ENCODE measurements around the gene TMEM120B.

The TMEM120B gene

DNA sequence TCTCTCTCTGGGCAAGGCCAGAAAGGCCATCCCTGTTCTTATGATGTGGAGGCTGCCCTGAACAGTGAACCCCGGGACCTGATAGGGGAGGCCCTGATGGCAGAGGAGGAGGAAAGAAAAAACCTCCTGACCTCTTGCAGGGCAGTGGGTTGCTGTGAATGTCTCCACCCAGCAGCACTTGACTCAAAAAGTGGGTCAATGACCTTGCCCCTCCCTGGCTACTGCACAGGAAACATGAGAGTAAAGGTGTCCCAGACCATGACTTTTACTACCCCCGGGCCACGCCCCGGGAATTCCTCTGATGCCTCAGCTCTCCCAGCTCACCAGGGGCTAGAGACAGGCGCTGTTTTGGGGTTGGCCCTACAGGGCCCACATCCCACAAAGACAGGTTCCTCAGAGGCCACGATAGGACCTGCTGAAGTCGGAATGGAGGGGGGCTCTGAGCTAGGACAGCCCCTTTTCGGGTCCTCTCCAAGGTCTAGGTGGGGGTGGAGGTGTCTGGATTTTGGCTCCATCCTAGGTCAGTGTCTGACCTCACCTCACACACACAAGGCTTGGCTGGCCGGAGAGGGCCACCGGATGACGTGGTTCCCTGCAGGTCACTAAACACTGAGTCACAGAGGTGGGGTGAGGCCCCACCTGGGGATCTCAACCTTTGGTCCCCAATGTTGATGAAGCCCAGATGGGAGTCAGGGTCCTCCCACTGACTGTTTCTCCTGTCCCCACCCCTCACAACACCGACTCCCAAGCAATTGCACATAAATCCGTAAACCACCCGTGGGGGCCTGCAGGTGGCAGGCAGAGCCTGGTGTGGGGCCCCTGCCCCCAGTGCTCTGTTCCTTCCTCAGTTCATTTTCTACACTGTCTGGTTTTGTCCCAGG is 79.4 kb downstream of the TMEM120B start:
- no peak for DNase-seq (ENCODE audit: low read depth in 2 of 2)

DNA sequence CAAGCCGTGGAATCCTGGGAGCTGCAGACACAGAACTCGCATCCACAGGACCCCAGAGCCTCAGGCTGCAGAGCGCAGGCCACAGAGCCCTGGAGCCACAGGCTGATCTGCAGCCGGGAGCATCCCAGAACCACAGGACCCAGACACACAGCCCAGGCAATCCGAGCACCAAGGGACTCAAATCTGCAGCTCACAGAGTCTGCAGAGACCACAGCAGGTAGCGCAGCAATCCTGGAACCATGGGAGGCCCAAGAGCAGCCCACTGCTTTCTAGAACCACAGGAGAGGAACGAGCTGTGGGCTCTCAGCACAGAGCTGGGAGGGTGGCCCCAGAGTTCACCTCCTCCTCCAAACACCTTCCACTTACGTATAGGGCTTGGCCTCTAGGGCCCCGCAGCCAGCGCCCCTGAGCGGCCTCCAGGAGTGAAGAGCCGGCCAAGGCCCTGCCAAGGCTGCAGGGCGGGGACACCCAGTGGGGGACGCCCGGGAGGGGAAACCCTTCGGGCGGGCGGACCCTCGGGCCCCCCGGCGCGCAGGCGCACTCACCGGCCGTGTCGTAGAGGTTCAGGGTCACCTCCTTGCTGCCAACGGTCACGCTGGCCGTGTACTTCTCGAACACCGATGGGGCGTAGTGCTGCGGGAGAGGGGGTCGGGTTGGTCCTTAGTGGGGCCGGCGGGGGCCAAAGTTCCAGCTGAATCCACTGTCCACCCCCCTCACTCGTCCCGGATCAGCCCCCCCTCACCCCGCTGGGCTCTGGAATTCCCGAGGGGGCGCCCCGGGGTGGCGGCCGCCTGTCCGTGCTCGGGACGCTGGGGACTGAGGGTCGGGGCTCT is 80.3 kb downstream of the TMEM120B start:
- DNase-seq (ENCODE audit: low read depth in 2 of 2), result peak in 1 of 2 donors; percentile 52

DNA sequence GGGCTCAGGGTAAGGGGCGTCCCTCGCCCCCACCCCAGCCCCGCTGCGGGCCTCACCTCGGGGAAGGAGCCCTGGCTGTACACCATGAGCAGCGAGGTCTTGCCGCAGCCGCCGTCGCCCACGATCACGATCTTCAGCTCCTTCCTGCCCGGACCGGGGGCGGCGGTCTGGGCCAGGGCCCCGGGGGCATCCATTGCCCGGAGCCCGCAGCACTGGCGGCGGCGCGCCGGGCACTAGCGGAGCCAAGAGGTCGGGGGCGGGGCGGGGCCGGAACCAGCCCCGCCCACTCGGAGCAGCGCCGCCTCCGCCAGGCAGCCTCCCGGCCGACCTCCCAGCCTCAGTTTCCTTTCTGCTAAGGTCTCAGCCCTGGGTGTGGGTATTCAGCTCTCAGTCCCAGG is 80.9 kb downstream of the TMEM120B start, which contains the start of gene RHOF:
TSS of gene RHOF (minus strand) at position 249 of the 398 bp plus-strand sequence. CDS start at position 194, 55 bp downstream.
- DNase-seq (ENCODE audit: low read depth in 2 of 2), result peak; percentile 61 to 70

DNA sequence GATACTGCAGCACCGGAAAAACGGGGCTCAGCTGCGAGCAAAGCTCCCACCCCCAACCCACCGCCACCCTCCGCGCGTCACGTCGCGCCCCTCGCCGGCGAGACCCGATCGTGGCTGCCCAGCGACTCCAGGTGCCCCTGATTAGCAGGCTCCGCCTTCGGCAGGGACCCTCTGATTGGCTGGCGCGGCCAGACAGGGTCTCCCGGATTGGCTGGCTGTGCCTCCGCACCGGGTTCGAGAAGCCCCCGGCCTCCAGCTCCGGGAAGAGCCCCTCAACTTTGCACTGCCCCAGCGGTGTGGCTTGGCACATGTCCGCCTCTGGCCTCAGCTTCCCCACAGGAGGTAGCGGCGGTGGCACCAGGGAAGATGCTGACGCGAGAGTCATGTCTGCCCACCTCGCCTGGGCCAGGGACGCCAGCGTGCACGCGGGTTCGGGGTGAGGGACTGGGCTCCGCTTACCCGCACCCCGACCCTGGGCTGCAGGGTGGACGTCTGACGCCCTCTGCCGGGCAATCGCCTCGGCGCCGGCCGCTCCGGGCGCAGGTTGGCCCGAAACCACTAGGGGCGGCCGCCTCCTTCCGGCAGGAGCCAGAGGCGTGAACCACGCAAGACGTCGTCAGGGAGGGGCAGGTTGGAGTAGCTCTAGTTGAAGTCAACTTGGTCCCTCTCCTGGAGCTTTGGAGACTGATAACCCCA is 81.4 kb downstream of the TMEM120B start:
- DNase-seq (ENCODE audit: low read depth in 2 of 2), result peak; percentile 92 to 94

DNA sequence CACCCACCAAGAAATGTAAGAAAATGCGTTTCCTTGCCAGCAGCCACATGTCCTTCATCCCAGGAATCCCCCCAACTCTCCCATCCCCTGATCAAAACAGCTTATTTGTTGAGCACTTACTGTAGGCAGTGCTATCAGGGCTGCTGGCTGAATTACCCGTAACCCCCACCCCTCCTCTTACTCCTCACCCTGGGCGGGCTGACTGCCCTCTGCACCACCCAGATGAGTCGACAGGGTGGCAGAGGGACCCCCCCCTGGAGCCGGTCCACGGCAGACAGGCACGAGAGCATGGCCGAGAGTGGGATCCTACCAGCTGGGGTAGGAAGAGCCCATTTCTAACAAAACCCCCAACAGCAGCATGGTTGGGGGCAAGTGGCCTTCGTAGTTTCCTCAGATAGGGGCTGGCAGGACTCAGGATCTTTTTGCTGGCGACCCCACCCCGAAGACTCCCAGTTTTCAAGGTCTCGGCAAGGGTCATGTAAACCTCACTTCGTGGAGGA is 82.0 kb downstream of the TMEM120B start:
- DNase-seq (ENCODE audit: low read depth in 2 of 2), result no peak

DNA sequence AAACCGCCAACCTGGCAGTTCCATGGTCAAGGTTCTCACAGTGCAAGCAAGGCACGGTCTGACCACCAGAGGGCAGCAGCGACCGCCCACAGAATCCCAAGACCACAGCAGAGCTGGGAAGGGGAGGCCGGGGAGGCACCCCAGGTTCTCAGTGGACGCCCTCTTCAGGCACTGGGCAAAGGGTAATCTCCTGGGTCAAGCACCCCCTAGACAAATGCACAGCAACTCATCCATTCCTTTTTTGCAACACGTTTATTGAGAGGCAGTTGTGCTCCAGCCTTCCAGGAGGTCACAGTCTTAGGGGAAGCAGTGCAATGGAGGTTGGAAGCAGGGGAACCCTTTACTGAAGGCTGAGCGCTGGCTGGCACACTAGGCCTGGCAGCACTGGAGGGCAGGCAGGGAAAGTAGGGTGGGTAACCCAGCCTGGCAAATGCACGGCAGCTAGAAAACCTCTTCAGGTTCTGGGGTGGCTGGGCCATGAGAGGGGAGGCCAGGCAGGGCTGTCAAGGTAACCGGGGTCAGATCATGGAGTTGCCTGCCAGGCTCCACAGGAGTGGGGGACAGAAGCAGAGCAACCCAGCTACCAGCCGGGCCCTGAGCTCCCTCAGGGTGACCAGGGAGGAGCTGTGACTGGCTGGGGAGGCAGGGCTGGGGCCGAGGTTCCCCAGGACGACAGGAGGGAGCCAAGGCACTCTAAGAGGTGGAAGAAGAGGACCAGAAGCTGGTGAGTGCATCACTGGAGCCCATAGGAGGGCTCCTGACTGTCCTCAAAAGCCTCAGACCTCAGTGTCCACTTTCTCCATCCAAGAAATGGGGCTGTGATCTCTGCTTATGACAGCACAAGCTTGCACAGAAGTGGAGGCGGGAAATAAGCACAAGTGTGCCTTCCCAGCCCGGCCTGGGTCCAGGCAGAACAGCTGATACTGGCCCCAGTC is 82.7 kb downstream of the TMEM120B start:
- peak; percentile 78 to 85 for DNase-seq (ENCODE audit: low read depth in 2 of 2)

DNA sequence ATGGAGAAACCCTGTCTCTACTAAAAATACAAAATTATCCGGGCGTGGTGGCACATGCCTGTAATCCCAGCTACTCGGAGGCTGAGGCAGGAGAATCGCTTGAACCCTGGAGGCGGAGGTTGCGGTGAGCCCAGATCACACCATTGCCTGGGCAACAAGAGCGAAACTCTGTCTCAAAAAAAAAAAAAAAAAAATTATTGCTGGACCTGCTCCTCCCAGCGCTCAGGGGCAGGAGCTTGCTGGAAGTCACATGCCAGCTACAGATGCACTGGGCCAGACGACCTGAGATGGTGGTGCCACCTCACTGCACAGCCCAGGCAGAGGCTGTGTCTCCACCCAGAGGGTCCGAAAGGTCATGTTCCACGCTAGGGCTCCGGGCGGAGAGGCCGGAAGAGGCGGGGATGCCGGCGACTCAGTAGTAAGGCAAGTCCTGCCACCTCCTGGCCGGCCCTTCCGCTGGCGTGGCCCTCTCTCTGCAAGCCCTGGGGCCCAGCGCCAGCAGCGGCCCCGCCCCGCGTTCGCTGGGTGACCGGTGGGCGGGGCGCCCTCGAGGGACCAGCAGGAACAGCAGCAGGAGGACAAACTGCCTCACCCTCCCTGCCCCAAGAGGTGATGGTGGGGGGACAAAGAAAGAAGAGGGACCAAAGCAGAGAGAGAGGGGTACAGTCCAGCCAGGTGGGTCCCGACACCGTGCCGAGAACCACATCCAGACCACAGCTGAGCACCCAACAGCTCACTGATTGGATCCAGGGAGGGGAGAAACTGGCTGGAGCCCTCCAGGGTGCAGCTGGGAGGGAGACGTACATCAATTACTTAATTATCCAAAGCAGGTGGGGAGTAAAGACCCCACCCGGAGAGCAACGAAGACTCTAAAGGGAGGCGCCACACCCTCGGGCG is 84.6 kb downstream of the TMEM120B start:
- DNase-seq (ENCODE audit: low read depth in 2 of 2), result no peak

DNA sequence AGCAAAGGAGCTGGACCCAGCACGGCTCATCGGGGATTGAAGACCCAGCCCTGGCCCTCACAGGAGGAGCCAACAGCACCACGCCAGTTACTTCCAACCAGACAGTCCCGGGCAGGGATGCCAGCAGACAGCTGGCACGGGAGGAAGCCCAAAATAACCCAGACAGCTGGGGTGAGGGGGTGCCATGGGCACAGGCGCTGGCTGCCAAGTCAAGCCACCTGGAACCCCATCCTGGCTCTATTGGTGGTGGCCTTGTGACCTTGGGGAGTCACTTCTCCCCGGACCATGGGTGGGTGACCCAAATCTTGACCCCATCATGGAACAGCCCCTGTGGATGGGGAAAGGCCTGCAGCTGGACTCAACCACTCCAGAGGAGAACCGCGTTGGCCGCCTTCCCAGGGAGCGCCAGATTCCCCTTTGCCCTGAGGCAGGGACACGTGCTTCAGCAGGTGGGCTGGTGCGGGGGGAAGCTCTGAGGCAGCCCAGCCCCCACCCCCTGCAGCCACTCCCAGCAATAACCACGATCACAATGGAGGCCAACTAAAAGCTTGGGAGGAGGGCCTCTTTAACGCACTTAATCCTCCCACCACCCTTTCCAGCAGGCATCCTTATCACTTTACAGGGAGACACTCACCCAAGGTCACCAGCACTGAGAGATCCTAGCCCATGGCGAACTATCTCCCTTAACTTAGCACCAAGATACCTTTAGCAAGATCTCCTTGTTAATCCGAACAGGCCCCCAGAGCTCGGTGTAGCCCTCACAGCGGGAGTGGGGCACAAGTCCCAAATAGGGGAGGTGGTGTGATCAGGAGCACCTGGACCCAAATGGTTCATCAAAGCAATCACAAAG is 85.6 kb downstream of the TMEM120B start:
- no peak for DNase-seq (ENCODE audit: low read depth in 2 of 2)

DNA sequence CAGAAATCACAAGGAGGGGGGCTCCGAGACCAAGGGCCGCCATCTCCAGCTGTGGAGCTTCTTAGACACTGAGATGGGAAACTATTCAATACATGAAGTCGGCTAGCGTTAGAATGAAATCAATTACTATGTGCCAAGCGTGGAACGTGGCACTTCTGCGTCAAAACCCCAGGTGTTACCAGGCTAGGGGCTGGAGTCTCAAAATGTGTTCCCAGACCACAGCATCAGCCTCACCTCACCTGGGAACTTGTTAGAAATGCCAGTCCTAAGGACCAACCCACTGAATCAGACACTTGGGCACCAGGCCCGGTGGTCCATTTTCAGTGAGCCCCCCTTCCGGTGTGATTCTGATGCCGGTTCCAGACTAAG is 86.2 kb downstream of the TMEM120B start:
- no peak for DNase-seq (ENCODE audit: low read depth in 2 of 2)

DNA sequence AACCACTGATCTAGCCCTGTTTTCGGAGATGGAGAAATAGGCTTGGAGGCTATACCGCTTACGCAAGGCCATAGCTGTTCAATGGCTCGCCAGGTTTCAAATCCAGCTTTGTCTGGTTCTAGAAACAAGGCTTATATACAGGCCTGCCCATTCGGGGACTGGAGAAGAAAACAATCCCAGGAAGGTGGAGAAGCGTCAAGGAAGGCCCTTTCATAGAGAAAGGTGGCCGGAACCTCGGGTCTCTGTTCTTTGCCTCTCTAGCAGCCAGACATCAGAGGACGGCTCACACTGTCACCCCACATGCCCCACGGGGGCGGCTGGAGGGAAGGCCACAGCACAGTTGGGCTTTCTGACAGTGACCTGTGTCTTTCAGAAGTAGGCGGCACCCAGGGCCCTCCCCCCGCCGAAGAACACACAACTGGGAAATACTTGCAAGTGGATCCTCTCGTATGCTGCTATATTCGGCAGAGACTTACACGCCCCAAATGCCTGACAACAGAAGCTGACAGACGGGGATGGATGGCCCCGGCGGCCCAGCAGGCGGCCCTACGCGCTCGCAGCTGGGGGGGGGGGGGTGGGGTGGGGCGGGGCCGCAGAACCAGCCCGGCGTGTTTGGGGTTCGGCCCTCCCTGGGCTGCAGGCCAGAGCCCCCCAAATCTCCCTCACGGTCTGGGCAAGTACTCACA is 86.7 kb downstream of the TMEM120B start:
- no peak for DNase-seq (ENCODE audit: low read depth in 2 of 2)

DNA sequence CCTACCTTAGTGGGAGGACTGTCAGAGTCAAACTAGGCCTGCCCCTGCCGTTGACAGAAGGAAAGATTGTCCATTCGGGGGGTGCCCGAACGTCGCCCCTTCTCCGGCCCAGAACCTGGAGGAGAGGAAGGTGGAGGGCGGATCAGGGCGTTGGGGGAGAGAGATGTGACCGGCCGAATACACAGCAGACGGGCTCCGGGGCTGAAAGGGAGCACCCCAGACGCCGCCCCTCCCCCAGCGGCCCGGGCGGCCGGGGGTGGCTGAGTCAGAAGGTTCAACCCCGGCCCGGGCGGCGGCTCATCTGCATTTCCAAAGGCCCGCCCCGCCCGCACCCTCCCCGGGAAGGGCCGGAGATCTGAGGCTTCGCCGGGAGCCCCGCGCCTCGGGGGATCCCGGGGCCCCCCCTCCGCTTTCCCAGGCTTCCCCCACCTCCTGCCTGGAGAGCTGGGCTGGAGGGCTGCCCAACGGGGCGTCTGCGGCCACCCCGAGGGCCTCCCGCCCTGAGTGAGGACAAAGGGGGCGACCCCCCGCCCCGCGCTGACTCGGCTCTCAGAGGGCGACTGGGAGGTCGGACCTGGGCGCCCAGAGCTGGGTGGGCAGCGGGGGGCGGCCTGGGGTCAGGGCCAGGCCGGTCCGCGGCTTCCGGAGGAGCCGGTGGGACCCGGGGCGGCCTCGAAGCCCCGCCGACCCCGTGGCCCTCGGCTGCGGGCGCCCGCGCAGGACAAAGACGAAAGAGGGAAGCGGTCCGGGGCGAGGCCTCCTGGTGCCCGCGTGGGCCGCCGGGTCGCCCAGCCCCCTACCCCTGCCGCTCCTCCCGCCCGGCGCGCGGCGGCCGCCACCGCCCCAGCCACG is 87.5 kb downstream of the TMEM120B start:
- peak; percentile 75 to 88 for DNase-seq (ENCODE audit: low read depth in 2 of 2)

DNA sequence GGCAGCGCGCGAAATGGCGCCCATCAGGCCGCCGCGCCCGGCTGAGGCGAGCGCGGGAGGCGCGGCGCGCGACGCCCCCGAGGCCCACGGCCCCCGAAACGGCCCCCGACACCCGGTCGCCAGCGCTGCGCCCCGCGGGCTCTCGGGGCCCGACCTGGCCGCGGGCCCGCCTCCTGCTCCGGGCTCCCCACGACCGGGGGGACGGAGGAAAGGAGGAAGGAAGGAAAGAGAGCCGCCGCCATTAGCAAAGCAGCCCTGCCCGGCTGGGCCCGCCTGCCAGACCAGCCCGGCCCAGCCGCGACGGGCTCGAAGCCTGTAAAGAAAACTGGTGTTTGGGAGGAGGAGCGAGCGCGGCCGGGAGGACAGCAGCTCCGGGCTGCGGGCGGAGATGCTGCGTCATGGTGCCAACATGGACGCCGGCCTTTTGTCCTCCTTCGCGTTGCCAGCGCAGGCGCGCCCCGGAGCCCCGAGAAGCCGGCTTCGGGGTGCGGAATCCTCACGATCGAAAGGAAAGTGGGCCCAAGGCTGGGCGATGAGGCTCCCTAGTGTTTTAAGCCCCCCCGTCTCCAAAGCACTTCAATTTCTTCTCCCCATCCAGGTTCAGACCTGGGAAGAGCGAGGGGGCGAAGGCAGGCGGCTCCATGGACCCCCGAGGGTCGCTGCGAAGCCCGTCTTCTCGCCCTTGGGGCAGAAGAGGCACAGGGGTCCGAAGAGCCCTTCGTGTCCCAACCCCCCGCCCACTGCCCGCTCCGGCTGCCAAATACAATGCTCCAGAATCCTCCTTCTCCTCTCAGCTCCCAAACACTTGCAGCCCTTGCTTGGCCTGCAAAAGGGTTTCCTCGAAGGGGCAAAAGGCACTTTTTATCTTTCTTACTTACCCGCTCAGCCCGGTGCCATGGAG is 88.4 kb downstream of the TMEM120B start:
- DNase-seq (ENCODE audit: low read depth in 2 of 2), result peak in 1 of 2 donors; percentile 60

DNA sequence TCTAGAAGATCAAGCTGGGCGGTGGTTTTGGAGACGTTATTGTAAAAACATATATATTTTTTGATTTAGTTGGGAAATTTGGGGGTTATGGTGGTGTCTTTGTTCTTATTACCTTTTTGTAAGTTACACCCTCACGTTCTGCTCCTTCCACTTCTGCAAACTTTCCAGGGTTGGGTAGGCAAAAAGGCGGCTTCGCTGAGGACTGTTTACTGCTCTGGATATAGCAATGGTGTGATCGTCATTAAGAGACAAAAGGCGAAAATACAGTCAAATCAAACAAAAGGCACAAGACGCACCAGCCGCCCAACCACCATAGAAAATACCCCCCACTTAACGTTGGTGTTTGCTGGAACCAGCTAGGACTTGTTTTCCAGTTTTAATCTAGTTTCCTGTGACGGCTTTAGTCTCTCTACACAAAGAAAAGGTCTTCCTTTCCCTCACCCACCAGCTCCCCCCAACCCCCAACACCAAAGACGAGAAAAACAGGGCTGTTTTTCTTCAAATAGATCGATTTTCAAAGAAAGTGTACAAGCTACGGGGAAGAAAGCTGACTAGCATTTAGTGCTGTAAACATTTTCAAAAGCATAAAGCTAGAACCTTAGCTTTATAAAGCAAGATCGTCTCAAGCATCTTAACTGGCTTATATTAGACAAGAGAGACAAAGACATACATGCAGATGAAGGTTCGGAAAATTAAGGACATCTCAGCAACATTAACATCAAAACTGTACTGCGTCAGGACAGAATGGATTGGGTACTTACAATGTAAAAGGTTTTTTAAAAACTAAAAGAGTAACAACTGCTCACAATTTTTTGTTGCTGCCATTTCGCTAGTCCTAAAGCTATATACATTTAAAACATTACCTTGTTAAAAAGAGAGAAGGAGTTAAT is 89.3 kb downstream of the TMEM120B start:
- no peak for DNase-seq (ENCODE audit: low read depth in 2 of 2)

DNA sequence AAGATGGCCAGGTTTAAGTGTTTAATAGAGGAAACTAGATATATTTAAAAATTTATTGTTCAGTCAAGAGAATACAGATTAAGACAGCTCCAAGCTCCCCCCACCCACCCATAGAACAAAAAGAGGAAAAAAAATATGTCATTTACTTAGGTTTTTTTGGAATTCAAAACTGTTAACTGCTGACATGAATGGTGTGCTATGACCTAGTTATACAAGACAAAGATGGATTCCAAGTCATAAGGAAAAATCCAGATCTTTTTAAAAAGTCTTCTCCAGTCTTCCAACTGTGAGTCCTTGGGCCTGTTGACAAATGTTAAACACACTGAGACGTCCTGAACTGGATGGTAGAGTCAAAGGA is 89.9 kb downstream of the TMEM120B start:
- DNase-seq (ENCODE audit: low read depth in 2 of 2), result no peak
